Neural cell (in vitro differentiated cells): ENCODE results near the gene ARHGAP25. TPM values are rescaled to one million over a fixed set of nuclear protein-coding genes. Genes with fewer than 3 reads are reported as not detected.

Experiments
- H2AFZ ChIP-seq: fragments of 200-600, 300-800 bp; sonication (generic), shearing (Covaris generic); 2 replicates; pipeline ENCODE4 v1.6.0; 2014; ENCODE audit warnings: low read depth, mild to moderate bottlenecking, antibody characterized with exemption, low read length, moderate library complexity
- H3F3A ChIP-seq: fragments of 200-600 bp; shearing (Covaris generic); 2 replicates; pipeline ENCODE4 v1.6.1; 2016; ENCODE audit warnings: mild to moderate bottlenecking, moderate library complexity, mixed read lengths, antibody characterized with exemption, low read length; ENCODE audit not compliant: insufficient read depth, poor library complexity, severe bottlenecking
- H3K27ac ChIP-seq: fragments of 200-600, 300-800 bp; sonication (generic), shearing (Covaris generic); 2 replicates; pipeline ENCODE4 v1.5.1; 2014; ENCODE audit warnings: mild to moderate bottlenecking, low read length, moderate library complexity
- H3K27me3 ChIP-seq: fragments of 300-800, 200-600 bp; sonication (generic), shearing (Covaris generic); 2 replicates; pipeline ENCODE4 v1.6.0; 2014; ENCODE audit warnings: mild to moderate bottlenecking, low read depth, low read length, moderate library complexity; ENCODE audit not compliant: insufficient read depth
- H3K36me3 ChIP-seq: fragments of 300-800, 200-600 bp; sonication (generic), shearing (Covaris generic); 2 replicates; pipeline ENCODE4 v1.5.1; 2014; ENCODE audit warnings: mild to moderate bottlenecking, antibody characterized with exemption, low read length, moderate library complexity; ENCODE audit not compliant: insufficient read depth
- H3K4me2 ChIP-seq: fragments of 300-800, 200-600 bp; sonication (generic), shearing (Covaris generic); 2 replicates; pipeline ENCODE4 v1.6.0; 2014; ENCODE audit warnings: mild to moderate bottlenecking, low read length
- H3K4me3 ChIP-seq: fragments of 300-800, 200-600 bp; sonication (generic), shearing (Covaris generic); 2 replicates; pipeline ENCODE4 v1.5.1; 2014; ENCODE audit warnings: mild to moderate bottlenecking, low read length, moderate library complexity
- H3K79me2 ChIP-seq: fragments of 200-600 bp; shearing (Covaris generic); replicated peaks from 2 replicates; pipeline ENCODE4 v1.6.0; 2014; ENCODE audit warnings: mild to moderate bottlenecking, low read length, moderate library complexity; ENCODE audit not compliant: insufficient read depth
- H3K9ac ChIP-seq: fragments of 300-800, 200-600 bp; sonication (generic), shearing (Covaris generic); 2 replicates; pipeline ENCODE4 v1.6.1; 2016; ENCODE audit warnings: mild to moderate bottlenecking, low read length, mixed read lengths
- H3K9me2 ChIP-seq: fragments of 200-600 bp; shearing (Covaris generic); 2 replicates; pipeline ENCODE4 v1.6.1; 2016; ENCODE audit warnings: mild to moderate bottlenecking, low read length, mixed read lengths; ENCODE audit not compliant: insufficient read depth
- H3K9me3 ChIP-seq: fragments of 200-600, 300-800 bp; sonication (generic), shearing (Covaris generic); 2 replicates; pipeline ENCODE4 v1.6.1; 2016; ENCODE audit warnings: mild to moderate bottlenecking, mixed run types, low read length, moderate library complexity, mixed read lengths
- H4K20me1 ChIP-seq: fragments of 200-600 bp; shearing (Covaris generic); 2 replicates; pipeline ENCODE4 v1.6.1; 2016; ENCODE audit warnings: mild to moderate bottlenecking, mixed run types; ENCODE audit not compliant: insufficient read depth
- CTCF ChIP-seq: fragments of 450-650 bp; IDR thresholded peaks from 2 replicates; pipeline ENCODE4 v1.5.1; 2014; ENCODE audit warnings: antibody characterized with exemption, mild to moderate bottlenecking, moderate library complexity; ENCODE audit not compliant: poor library complexity, severe bottlenecking
- EP300 ChIP-seq: fragments of 450-650 bp; conservative IDR thresholded peaks from 2 replicates; pipeline ENCODE4 v1.6.1; 2014; ENCODE audit warnings: antibody characterized with exemption, mild to moderate bottlenecking, moderate library complexity; ENCODE audit not compliant: poor library complexity, severe bottlenecking
- EZH2 ChIP-seq: fragments of 200-600, 300-800 bp; shearing (Covaris generic), sonication (generic); IDR thresholded peaks from 2 replicates; pipeline ENCODE4 v1.6.1; 2014; ENCODE audit warnings: antibody characterized with exemption, low read length, borderline replicate concordance, mild to moderate bottlenecking; ENCODE audit not compliant: insufficient read depth, poor library complexity, severe bottlenecking
- MXI1 ChIP-seq: fragments of 450-650 bp; conservative IDR thresholded peaks from 2 replicates; pipeline ENCODE4 v1.6.1; 2014; ENCODE audit warnings: antibody characterized with exemption, mild to moderate bottlenecking; ENCODE audit not compliant: poor library complexity, severe bottlenecking
- POLR2AphosphoS5 ChIP-seq: IDR thresholded peaks from 2 replicates; pipeline ENCODE4 v1.6.1; 2012
- RAD21 ChIP-seq: fragments of 450-650 bp; conservative IDR thresholded peaks from 2 replicates; pipeline ENCODE4 v1.6.1; 2014; ENCODE audit warnings: antibody characterized with exemption, mild to moderate bottlenecking, moderate library complexity
- REST ChIP-seq: IDR thresholded peaks from 2 replicates; pipeline ENCODE4 v1.6.1; 2012; ENCODE audit warnings: borderline replicate concordance
- SMC3 ChIP-seq: fragments of 450-650 bp; conservative IDR thresholded peaks from 2 replicates; pipeline ENCODE4 v1.6.1; 2014; ENCODE audit warnings: antibody characterized with exemption, mild to moderate bottlenecking, moderate library complexity; ENCODE audit not compliant: poor library complexity
- TAF1 ChIP-seq: IDR thresholded peaks from 2 replicates; pipeline ENCODE4 v1.6.1; 2012; ENCODE audit warnings: low read depth
- polyA plus RNA-seq: library from polyadenylated mRNA; depleted of rRNA; stranded (reverse); fragments of >200 nt; gene quantifications from 2 replicates; pipeline ENCODE4 v1.2.3, GENCODE V29; 2014

ARHGAP25 gene
- polyA plus RNA-seq, 1 donor from 2014 or later: not detected

- no peak overlapping the region for H2AFZ ChIP-seq
- no peak overlapping the region for H3K4me3 ChIP-seq
- H3K79me2 ChIP-seq: no peaks in the 10 kb centered on the region
- no peaks in the 10 kb centered on the region for H3K9me3 ChIP-seq
- H3K27me3 ChIP-seq: no peaks in the 10 kb centered on the region
- H3F3A ChIP-seq: no peaks in the 10 kb centered on the region
- H3K4me2 ChIP-seq: no peak overlapping the region
- no peak overlapping the region for H3K9ac ChIP-seq
- TF ChIP-seq REST (no peak), EP300 (no peak), MXI1 (no peak), SMC3 (no peak), EZH2 (no peak), CTCF (no peak), TAF1 (no peak), RAD21 (no peak), POLR2AphosphoS5 (no peak)
- no peak overlapping the region for H3K27ac ChIP-seq
- no peaks in the 10 kb centered on the region for H4K20me1 ChIP-seq
- H3K9me2 ChIP-seq: no peaks in the 10 kb centered on the region
- no peaks in the 10 kb centered on the region for H3K36me3 ChIP-seq
Measured at GRCh38 chr2:68807821-68808266, 73.2 kb downstream of the ARHGAP25 start.

- H3K4me3 ChIP-seq: no peak overlapping the region
- TF ChIP-seq CTCF: no peak
- TF ChIP-seq MXI1: no peak
- no peak for TF ChIP-seq SMC3
- no peaks in the 10 kb centered on the region for H3K9me2 ChIP-seq
- H3K27me3 ChIP-seq: no peaks in the 10 kb centered on the region
- H4K20me1 ChIP-seq: no peaks in the 10 kb centered on the region
- H3K9me3 ChIP-seq: no peaks in the 10 kb centered on the region
- no peak overlapping the region for H2AFZ ChIP-seq
- H3K79me2 ChIP-seq: no peaks in the 10 kb centered on the region
- H3K36me3 ChIP-seq: no peaks in the 10 kb centered on the region
- no peaks in the 10 kb centered on the region for H3F3A ChIP-seq
- no peak overlapping the region for H3K9ac ChIP-seq
- no peak overlapping the region for H3K27ac ChIP-seq
- no peak overlapping the region for H3K4me2 ChIP-seq
Measured at GRCh38 chr2:68809324-68810240, 75.0 kb downstream of the ARHGAP25 start.
